Endothelial cell of umbilical vein (primary cell): ENCODE results near the gene APOBEC2. TPM values are rescaled to one million over a fixed set of nuclear protein-coding genes. Genes with fewer than 3 reads are reported as not detected.

ENCODE experiments used
- BruUV-seq: library from RNA; stranded (reverse); fragments of 400-500 nt; replicated peaks from 2 replicates; lab custom pipeline; 2021; lab: Mats Ljungman, UMichigan
- CTCF ChIA-PET: fragments of 300-600, 350-600 bp; sonication (Branson Sonifier 250); formaldehyde crosslinking; loops from one replicate; lab custom pipeline; 2021; ENCODE audit warnings: antibody characterized with exemption, inconsistent platforms; lab: Charles Lee
- POLR2A ChIA-PET: fragments of 300-600, 350-600 bp; sonication (Branson Sonifier 250); formaldehyde crosslinking; loops from one replicate; lab custom pipeline; 2021; ENCODE audit warnings: antibody characterized with exemption, inconsistent platforms; lab: Charles Lee
- DNase-seq: peaks from one replicate; pipeline ENCODE4 v3.0.0-alpha.2; 2011; ENCODE audit warnings: low read depth, low spot score
- FAIRE-seq: peaks from 2 replicates; lab custom pipeline; 2011; peaks lifted over from hg19 to GRCh38; lab: Jason Lieb, UNC
- H2AFZ ChIP-seq: 2 replicates; pipeline ENCODE4 v1.6.0; 2012; ENCODE audit warnings: low read depth, low read length, control low read depth, inconsistent platforms
- H3K27ac ChIP-seq: 2 replicates; pipeline ENCODE4 v1.5.1; 2011; ENCODE audit warnings: low read depth, mild to moderate bottlenecking, control low read depth, low read length, moderate library complexity; ENCODE audit not compliant: insufficient read depth
- H3K27me3 ChIP-seq, 2 experiments: 2 replicates each; pipeline versions ENCODE4 v1.6.0 to v1.6.1; 2011; ENCODE audit warnings: low read length in 2 of 2, mixed read lengths in 1 of 2; ENCODE audit not compliant: control insufficient read depth in 2 of 2, insufficient read depth in 2 of 2
- H3K36me3 ChIP-seq, 2 experiments: 2 replicates in 1 of 2; 3 replicates in 1 of 2; pipeline ENCODE4 v1.5.1; 2011; ENCODE audit warnings: low read length in 2 of 2, mild to moderate bottlenecking in 1 of 2, moderate library complexity in 1 of 2; ENCODE audit not compliant: control insufficient read depth in 2 of 2, insufficient read depth in 2 of 2; ENCODE audit errors: extremely low read depth in 1 of 2
- H3K4me1 ChIP-seq: 3 replicates; pipeline ENCODE4 v1.5.1; 2011; ENCODE audit warnings: mild to moderate bottlenecking, low read length; ENCODE audit not compliant: control insufficient read depth, insufficient read depth; ENCODE audit errors: extremely low read depth
- H3K4me2 ChIP-seq: 2 replicates; pipeline ENCODE4 v1.6.1; 2011; ENCODE audit warnings: low read length, control low read depth, mixed read lengths; ENCODE audit not compliant: insufficient read depth
- H3K4me3 ChIP-seq, 3 experiments: fragments of 200-600 bp in 1 of 3; sonication (generic), shearing (Covaris generic) in 1 of 3; replicated peaks in 1 of 3; 2 replicates each; pipeline ENCODE4 v1.5.1; 2011 to 2016; ENCODE audit warnings: control low read depth in 3 of 3, low read length in 3 of 3, mild to moderate bottlenecking in 2 of 3, inconsistent platforms in 1 of 3, low read depth in 1 of 3, moderate library complexity in 1 of 3; ENCODE audit not compliant: insufficient read depth in 1 of 3
- H3K79me2 ChIP-seq: 2 replicates; pipeline ENCODE4 v1.6.0; 2012; ENCODE audit warnings: low read length, inconsistent platforms; ENCODE audit not compliant: control insufficient read depth, insufficient read depth
- H3K9ac ChIP-seq: replicated peaks from 2 replicates; pipeline ENCODE3; 2011; ENCODE audit warnings: low read length, control low read depth; ENCODE audit not compliant: insufficient read depth; ENCODE audit errors: extremely low read depth
- H3K9me1 ChIP-seq: replicated peaks from 3 replicates; pipeline ENCODE4 v1.6.0; 2011; ENCODE audit warnings: mild to moderate bottlenecking, low read length; ENCODE audit not compliant: control insufficient read depth, insufficient read depth; ENCODE audit errors: extremely low read depth
- H3K9me3 ChIP-seq: replicated peaks from 2 replicates; pipeline ENCODE4 v1.5.1; 2012; ENCODE audit warnings: low read length, inconsistent platforms; ENCODE audit not compliant: control insufficient read depth, insufficient read depth
- H4K20me1 ChIP-seq: replicated peaks from 2 replicates; pipeline ENCODE3; 2011; ENCODE audit warnings: mild to moderate bottlenecking, low read length; ENCODE audit not compliant: control insufficient read depth, insufficient read depth; ENCODE audit errors: extremely low read depth
- CTCF ChIP-seq, 2 donors: IDR thresholded peaks; 1 replicate in 1 of 2; 2 replicates in 1 of 2; pipeline ENCODE4 v1.5.1; 2011; ENCODE audit warnings: low read length in 2 of 2, mild to moderate bottlenecking in 2 of 2, moderate library complexity in 2 of 2, control low read depth in 1 of 2, inconsistent platforms in 1 of 2, low read depth in 1 of 2; ENCODE audit not compliant: insufficient read depth in 1 of 2; ENCODE audit errors: extremely low read depth in 1 of 2
- EZH2 ChIP-seq: IDR thresholded peaks from 2 replicates; pipeline ENCODE4 v1.6.1; 2012; ENCODE audit warnings: borderline replicate concordance, low read depth, mild to moderate bottlenecking, moderate library complexity, low read length, inconsistent platforms; ENCODE audit not compliant: severe bottlenecking
- FOS ChIP-seq: IDR thresholded peaks from 2 replicates; pipeline ENCODE4 v1.6.1; 2011; ENCODE audit warnings: mild to moderate bottlenecking, low read length, moderate library complexity, borderline replicate concordance; ENCODE audit not compliant: insufficient read depth
- GATA2 ChIP-seq: IDR thresholded peaks from 2 replicates; pipeline ENCODE4 v1.7.0; 2011; ENCODE audit warnings: low read depth, mild to moderate bottlenecking, moderate library complexity, mixed read lengths, low read length; ENCODE audit not compliant: insufficient read length, insufficient read depth
- JUN ChIP-seq: IDR thresholded peaks from 2 replicates; pipeline ENCODE4 v1.6.1; 2011; ENCODE audit warnings: borderline replicate concordance, low read depth; ENCODE audit not compliant: insufficient read length, insufficient read depth
- MAX ChIP-seq: IDR thresholded peaks from 2 replicates; pipeline ENCODE4 v1.6.1; 2011; ENCODE audit not compliant: insufficient read depth, insufficient read length
- MYC ChIP-seq: IDR thresholded peaks from one replicate; pipeline ENCODE4 v1.6.1; 2011; ENCODE audit warnings: mild to moderate bottlenecking, low read depth, low read length
- POLR2A ChIP-seq: IDR thresholded peaks from 2 replicates; pipeline ENCODE4 v1.6.1; 2012; ENCODE audit warnings: low read depth, mild to moderate bottlenecking, control low read depth, low read length
- POLR2AphosphoS5 ChIP-seq: IDR thresholded peaks from 2 replicates; pipeline ENCODE4 v1.6.1; 2012; ENCODE audit warnings: low read depth, mild to moderate bottlenecking, control low read depth, low read length, moderate library complexity; ENCODE audit not compliant: insufficient read depth
- dilution Hi-C: fragments of 300-500 bp; cut with MboI; formaldehyde crosslinking; loops from one replicate; pipeline ENCODE4 v1.15.0; 2019; ENCODE audit warnings: low sequenced_read_pairs; ENCODE audit not compliant: extremely low pct_ligation_motif_present
- intact Hi-C: fragments of 100-400 bp; cut with micrococcal nuclease; formaldehyde crosslinking; loops from one replicate; pipeline ENCODE4 v1.10.0; 2022
- polyA plus RNA-seq, 4 experiments: library from polyadenylated mRNA; depleted of rRNA in 3 of 4; stranded (reverse) in 3 of 4; unstranded in 1 of 4; fragments of >200 nt; gene quantifications; 2 replicates each; pipeline versions ENCODE4 v1.2.1 to v1.2.3, GENCODE V29; 2011 to 2012; ENCODE audit warnings: missing spikeins in 1 of 4
- total RNA-seq: library from RNA; stranded (reverse); gene quantifications from 2 replicates; pipeline ENCODE4 v1.2.3, GENCODE V29; 2021

Gene APOBEC2
- total and polyA plus RNA-seq, 2 donors (not counting 3 experiments of a cell fraction or from before 2014, with no cell fraction given), result not detected

- no peaks in the 10 kb centered on the region for H3K9me1 ChIP-seq
- H3K27me3 ChIP-seq, result no peaks in the 10 kb centered on the region
- no peaks in the 10 kb centered on the region for H3K9me3 ChIP-seq
- no peaks in the 10 kb centered on the region for H3K36me3 ChIP-seq
- POLR2A ChIA-PET, result no interaction called here
- BruUV-seq, result no TSS peak
- FAIRE-seq (no peak), DNase-seq (no peak)
- dilution Hi-C loops, result no loop called here
- TF ChIP-seq FOS (no peak), EZH2 (no peak), JUN (no peak), GATA2 (peak; percentile 11), MYC (no peak), POLR2AphosphoS5 (no peak)
- no peaks in the 10 kb centered on the region for H3K79me2 ChIP-seq
- peaks cover 3% of the 10 kb centered on the region for H3K4me1 ChIP-seq
- no peak overlapping the region for H2AFZ ChIP-seq
- no peaks in the 10 kb centered on the region for H4K20me1 ChIP-seq
- H3K9ac ChIP-seq, result no peak overlapping the region
- no peak overlapping the region for H3K4me3 ChIP-seq
- CTCF ChIA-PET, result interaction anchor here (4.2 kb wide), 1 partner anchor 128 kb away, joined by 20 read pairs; no protein-coding TSS in a partner anchor
- no peak overlapping the region for H3K4me2 ChIP-seq
- intact Hi-C loops, result no loop called here
- no peak overlapping the region for H3K27ac ChIP-seq
These were observed 29.9 kb upstream of the APOBEC2 start for GRCh38 chr6:41023114-41023513.

GRCh38 chr6:41025966-41026530 is 27.0 kb upstream of the APOBEC2 start:
- intact Hi-C loops (loop anchor here (5.0 kb wide), 3 partner anchors 179 to 1679 kb away; no protein-coding TSS in a partner anchor), dilution Hi-C loops (no loop called here)
- Histone ChIP-seq H3K9me3 (no peaks in the 10 kb centered on the region), H3K9ac (no peak overlapping the region), H3K79me2 (no peaks in the 10 kb centered on the region), H3K4me1 (peaks cover 6% of the 10 kb centered on the region), H3K27me3 (peaks cover 0 to 2% of the 10 kb centered on the region in 2 experiments), H3K9me1 (no peaks in the 10 kb centered on the region), H3K4me2 (no peak overlapping the region), H3K4me3 (no peak overlapping the region), H2AFZ (no peak overlapping the region), H3K27ac (no peak overlapping the region), H3K36me3 (no peaks in the 10 kb centered on the region), H4K20me1 (no peaks in the 10 kb centered on the region)
- no peak for DNase-seq
- ChIA-PET CTCF (interaction anchor here (0.6 to 4.2 kb wide), 5 partner anchors 7 to 476 kb away, joined by 3 to 21 read pairs (median 12); no protein-coding TSS in a partner anchor), POLR2A (no interaction called here)
- FAIRE-seq, result no peak
- TF ChIP-seq MAX (no peak), JUN (no peak), CTCF (IDR thresholded peaks at IDR 0.05; ENCODE audit: extremely low read depth in 1 of 2, insufficient read depth in 1 of 2, low read depth in 1 of 2, low read length in 2 of 2) (no peak), POLR2A (no peak), POLR2AphosphoS5 (no peak), MYC (no peak), EZH2 (no peak), GATA2 (no peak), FOS (no peak)
- BruUV-seq, result no TSS peak
